Hepatocyte (in vitro differentiated cells): ENCODE results near the gene GADD45B.
"Not testable (repeated sequence)": the region's sequence is repeated elsewhere in the genome, so short reads cannot be mapped to it uniquely, and the experiment has no call there.

Source experiments
- CTCF ChIP-seq: fragments of 200-600 bp; sonication (generic); IDR thresholded peaks from 2 replicates; pipeline ENCODE4 v1.5.1; 2016; ENCODE audit warnings: antibody characterized with exemption, mild to moderate bottlenecking; ENCODE audit not compliant: poor library complexity
- EZH2 ChIP-seq: fragments of 200-600 bp; sonication (generic); IDR thresholded peaks from 2 replicates; pipeline ENCODE4 v1.6.1; 2016; ENCODE audit warnings: antibody characterized with exemption, mild to moderate bottlenecking, borderline replicate concordance

GRCh38 chr19:2458776-2459175 lies 17.2 kb upstream of the GADD45B start:
- not testable (repeated sequence) for TF ChIP-seq CTCF, EZH2
